GM21526 (cell line): Measurements from ENCODE around the gene KPNB1.

ENCODE experiments used
- ATAC-seq: cut with Tn5 transposase; IDR thresholded peaks from one replicate; pipeline ENCODE4 v1.9.1; 2021; ENCODE audit warnings: moderate library complexity; ENCODE audit not compliant: unreplicated experiment, low FRiP score

KPNB1 gene

DNA sequence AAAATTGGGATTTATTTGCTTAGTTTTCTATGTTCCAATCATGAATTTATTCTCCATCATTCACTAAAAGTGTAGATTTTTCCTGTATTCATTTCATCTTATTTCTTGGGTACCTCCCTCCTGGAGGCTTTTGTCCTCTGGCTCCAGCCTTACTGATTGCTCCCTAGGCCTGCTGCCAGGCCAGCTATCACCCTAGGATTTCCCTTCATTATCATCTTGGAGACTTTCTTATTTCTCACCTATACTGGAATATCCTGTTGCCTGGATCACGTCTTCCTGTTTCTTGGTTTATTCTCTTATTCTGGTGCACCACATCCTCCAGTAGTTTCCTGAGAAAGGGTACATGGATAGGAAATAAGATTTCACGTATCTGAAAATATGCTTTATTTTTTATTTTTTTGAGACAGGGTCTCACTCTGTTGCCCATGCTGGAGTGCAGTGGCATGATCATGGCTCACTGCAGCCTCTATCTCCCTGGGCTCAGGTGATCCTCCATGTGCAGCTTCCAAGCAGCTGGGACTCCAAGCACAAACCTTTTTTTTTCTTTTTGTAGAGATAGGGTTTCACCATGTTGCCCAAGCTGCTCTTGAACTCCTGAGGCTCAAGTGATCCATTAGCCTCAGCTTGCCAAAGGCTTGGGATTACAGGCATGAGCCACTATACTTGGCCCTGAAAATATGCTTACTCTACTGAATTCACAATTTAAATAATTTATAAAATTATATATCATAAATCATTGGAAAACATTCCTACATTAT is 13.3 kb upstream of the KPNB1 start:
- no peak for ATAC-seq

- ATAC-seq: no peak
These were observed 10.8 kb upstream of the KPNB1 start for GRCh38 chr17:47638903-47639302.

GRCh38 chr17:47640076-47640475 is 9.6 kb upstream of the KPNB1 start:
- ATAC-seq: no peak

DNA sequence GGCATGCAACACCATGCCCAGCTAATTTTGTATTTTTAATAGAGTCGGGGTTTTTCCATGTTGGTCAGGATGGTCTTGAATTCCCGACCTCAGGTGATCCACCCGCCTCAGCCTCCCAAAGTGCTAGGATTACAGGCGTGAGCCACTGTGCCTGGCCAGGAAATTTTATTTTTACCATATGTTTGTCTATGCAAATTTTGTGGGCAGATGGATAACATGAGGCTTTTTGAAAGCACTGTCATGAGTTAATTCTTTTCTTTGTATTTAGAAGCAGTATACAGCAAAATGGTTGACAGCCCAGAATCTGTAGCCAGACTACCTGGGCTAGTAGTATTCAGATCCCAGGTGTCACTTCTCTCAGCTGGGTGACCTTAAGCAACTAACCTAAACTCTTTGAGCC is 8.5 kb upstream of the KPNB1 start:
- no peak for ATAC-seq

DNA sequence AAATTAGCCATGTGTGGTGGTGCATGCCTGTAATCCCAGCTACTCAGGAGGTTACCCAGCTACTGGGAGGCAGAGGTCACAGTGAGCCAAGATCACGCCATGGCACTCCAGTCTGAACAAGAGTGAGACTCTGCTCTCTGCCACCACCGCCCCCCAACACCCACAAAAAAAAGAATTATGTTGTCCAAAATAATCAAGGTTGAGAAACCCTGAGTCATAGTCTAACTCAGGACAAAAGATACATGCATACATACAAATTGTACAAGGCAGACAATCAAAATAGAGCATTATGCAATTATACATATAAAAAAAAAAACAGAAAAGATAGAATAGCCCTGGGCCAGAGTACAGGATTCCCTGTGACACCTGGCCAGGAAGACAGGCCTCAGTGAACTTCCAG is 6.6 kb upstream of the KPNB1 start:
- ATAC-seq: no peak

DNA sequence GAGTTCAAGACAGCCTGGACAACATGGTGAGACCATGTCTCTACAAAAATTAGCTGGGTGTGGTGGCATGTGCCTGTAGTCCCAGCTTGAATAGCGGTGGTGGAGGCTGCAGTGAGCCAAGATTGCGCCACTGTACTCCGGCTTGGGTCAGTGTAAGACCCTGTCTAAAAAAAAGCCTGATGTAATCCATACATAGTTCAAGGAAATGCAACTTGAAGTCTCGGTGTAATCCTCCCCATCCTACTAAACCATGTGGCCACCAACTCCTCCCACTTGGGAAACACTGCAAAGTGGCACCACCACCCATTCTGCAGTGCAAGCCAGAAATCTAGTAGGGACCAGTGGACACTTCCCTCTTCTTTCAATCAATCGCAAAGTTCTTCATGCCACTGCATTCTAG is 5.4 kb upstream of the KPNB1 start:
- ATAC-seq: no peak

- ATAC-seq: peak; percentile 0
These were observed 329 bp downstream of the KPNB1 start for GRCh38 chr17:47649972-47650524.

GRCh38 chr17:47650525-47651522 is 1.1 kb downstream of the KPNB1 start:
- ATAC-seq: peak; percentile 50

DNA sequence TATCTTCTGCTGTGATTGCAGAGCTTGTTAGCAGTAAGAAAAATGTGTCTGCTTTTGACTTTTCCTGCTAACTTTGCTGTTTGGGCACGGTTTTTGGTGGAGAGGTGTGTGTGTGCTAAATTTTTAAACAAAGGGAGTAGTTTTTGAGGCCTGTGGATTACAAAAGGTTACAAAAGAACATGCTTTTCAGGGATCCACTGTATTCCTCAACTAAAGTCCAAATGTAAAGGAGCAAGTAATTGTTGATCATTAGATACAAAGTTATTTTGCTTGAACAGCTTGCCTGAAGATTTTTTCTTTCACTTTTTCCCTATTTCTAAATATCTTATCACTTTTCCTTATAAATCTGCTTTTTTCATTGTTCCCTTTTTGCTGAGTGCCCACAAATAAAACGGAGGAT is 2.0 kb downstream of the KPNB1 start:
- ATAC-seq: no peak

GRCh38 chr17:47652570-47652969 is 2.9 kb downstream of the KPNB1 start:
- ATAC-seq: no peak

DNA sequence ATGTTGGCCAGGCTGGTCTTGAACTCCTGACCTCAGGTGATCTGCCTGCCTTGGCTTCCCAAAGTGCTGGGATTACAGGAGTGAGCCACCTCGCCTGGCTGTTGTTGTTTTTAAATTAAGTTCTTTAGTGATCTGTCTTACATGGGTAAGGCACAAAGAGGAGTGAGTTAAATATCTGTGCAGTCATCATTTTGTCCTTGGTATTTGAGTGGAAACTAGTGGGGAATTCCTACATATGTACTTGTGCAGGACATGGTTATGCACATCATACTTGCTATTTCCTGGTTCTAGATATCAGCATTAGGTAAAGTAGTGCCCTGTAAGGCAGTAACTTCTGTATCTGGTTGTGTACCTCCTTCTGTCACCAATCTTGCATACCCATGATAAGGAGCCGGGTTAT is 3.7 kb downstream of the KPNB1 start:
- no peak for ATAC-seq

DNA sequence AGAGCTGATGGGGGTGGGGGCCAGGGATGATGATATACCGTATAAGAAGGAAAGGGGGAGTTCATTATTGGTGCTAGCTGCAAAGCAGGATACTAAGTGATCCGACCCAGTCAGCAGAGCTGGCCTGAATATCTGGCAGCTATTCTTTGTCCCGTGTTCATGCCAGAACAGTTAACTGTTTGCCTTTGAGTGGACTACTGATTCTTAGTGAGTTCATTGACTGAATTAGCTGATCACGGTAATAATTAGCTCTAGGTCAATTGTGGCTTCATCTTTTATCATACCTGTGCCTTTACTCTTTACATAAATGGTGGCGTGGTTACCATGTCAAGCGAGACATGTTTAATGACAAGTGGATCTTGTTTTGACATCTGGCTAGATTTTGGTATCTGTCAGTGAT is 5.3 kb downstream of the KPNB1 start:
- ATAC-seq: no peak

GRCh38 chr17:47660064-47660492 is 10.4 kb downstream of the KPNB1 start:
- peak; percentile 42 for ATAC-seq

DNA sequence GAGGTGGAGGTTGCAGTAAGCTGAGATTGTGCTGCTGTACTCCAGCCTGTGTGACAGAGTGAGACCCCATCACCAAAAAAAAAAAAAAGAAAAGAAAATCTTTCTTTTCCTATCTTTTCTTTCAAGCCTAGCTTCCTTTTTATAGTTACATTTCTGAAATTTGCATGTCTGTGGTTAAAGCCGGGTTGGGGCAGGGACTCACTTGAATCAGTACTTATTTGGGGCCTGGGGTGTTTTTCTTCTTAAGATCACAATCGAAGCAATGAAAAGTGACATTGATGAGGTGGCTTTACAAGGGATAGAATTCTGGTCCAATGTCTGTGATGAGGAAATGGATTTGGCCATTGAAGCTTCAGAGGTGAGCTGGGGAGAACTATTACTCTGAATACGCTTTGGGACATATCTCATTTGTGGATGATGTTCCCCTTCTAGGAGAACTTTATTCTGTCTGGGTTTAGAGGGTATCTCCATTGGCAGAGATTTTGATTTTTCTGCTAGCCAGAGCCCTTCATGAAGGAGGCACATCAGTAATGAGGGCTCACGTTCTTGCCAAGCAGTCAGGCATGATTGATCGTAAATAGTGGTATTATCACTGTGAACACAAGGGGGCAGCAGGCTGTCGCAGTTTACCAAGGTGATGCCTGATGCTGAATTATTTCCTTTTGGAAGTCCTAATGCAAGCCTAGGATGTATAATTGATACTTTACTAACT is 14.3 kb downstream of the KPNB1 start:
- ATAC-seq: no peak

DNA sequence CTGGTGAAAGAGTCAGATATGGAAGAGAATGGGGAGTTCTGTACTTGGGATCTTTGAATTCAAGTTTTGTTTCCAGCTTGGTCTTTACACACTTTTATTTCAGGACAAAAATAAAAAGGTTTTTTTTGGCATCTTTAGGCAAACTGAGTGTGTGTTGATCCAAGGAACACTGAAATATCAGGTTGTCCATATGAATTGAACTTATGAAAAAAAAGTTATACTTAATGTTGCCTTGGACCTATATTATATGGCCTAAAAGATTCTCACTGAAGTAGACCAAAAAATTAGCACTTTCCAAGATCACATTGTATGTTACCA is 14.9 kb downstream of the KPNB1 start:
- no peak for ATAC-seq

DNA sequence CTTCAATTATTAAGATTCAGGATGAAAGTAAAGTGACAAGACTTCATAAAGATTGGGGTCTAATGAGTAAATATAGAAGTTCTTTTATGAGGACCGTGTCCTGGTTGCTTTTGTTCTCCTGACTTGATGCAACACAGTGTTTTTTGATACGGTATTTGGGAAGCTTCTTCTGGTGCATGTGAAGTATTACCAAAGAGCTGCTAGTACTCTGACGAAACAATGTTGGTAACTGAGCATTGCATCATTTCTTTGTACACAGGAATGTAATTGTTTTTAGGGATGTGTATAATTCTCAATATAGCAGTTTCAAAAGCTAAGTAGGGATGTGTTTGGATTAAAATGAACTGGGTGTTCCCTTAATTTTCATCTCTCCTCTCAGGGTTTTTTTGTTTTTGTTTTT is 15.9 kb downstream of the KPNB1 start:
- ATAC-seq: no peak

DNA sequence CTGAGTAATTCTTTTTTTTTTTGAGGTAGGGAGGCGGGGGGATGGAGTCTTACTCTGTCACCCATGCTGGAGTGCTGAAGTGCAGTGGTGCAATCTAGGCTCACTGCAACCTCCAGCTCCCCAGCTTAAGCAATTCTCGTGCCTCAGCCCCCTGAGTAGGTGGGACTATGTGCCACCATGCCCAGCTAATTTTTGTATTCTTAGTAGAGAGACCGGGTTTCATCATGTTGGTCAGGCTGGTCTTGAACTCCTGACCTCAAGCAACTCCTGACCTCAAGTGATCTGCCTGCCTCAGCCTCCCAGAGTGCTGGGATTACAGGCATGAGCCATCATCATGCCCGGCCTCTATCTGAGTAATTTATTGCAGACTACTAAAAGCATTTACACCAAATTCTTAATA is 19.4 kb downstream of the KPNB1 start:
- ATAC-seq: no peak

DNA sequence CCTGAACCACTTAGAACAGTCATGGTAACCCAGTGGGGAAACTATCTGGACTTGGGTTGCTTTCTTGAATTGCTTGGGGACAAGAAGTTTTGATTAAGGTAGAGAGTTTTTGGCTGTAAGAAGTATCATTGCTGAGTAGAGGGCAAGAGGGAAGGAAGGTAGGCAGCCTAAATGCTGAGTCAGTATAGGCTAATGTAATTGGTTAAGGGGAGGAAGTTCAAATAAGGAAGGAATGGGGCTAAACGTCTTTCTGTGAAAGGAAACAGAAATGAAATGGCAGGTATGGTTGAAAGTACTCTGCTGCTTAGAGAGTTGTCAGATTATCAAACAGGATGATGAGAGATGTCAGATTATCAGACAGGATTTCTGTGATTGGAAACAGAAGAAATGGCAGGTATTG is 20.3 kb downstream of the KPNB1 start:
- ATAC-seq: no peak

DNA sequence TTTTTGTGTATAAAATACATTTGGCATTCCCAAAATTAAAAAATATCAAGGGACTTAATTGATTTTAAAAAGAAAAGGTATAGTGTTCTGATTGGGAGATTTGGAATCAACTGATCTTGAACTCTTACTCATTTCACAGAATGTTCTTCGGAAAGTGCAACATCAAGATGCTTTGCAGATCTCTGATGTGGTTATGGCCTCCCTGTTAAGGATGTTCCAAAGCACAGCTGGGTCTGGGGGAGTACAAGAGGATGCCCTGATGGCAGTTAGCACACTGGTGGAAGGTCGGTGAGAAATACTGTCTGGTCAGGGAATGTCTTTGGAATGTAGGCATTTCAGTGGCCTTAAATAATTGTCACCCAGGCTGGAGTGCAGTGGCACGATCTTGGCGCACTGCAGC is 24.8 kb downstream of the KPNB1 start:
- no peak for ATAC-seq

DNA sequence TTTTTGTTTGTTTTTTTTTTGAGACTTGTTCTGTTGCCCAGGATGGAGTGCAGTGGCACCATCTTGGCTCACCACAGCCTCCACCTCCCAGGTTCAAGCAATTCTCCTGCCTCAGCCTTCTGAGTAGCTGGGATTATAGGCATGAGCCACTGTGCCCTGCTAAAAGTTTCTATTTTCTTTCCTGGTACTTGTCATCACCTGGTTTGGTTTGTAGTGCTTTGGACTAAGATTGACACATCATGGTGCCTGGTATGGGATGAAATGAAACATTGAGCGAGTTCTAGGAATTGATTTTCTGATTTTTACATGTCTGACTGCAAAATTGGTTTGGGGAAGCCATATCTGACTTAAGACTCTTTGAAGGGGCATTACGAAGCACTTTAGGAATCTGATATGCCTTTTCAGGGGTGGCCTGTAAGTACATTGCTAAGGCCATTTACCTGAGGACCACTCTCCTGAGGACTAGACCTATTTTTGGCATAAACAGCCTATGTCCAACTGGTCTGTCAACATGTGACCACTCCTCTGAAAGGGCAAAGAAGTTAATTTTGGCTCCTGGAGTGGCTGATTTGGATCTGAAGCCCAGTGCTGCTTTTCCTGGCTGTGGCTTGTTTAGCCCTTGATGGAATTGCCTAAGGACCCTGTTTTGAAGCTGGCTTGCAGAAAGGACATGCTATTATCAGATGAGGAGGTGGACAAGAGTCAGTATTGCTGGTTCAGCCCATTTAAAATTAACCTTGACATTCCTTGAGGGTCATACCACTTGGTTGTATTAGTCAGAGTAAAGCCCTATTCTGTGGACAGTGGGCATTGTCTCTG is 25.9 kb downstream of the KPNB1 start:
- no peak for ATAC-seq
